Measurements from ENCODE around the gene WIPF2.

WIPF2 gene

GRCh38 chr17:40253565-40253964 lies 34.5 kb downstream of the WIPF2 start:
- DNase-seq: no peak

DNA sequence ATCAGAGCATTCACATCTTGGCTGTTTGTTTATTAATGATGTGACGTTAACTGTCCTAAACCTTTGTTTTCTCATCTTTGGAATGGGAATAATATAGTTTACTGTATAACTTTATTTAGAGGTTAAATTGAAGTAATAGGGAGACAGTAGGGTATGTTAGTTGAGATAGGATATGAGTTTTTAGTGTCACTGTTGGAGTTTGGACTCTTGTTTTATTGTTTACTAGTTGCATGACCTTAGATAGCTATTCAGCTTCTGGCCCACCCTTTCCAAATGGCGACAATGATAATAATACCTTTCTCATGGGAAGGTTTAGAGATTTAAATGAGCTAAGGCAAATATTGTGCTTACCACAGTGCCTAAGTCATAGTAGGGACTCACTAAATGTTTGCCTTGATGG lies 40.4 kb downstream of the WIPF2 start:
- DNase-seq: no peak

DNA sequence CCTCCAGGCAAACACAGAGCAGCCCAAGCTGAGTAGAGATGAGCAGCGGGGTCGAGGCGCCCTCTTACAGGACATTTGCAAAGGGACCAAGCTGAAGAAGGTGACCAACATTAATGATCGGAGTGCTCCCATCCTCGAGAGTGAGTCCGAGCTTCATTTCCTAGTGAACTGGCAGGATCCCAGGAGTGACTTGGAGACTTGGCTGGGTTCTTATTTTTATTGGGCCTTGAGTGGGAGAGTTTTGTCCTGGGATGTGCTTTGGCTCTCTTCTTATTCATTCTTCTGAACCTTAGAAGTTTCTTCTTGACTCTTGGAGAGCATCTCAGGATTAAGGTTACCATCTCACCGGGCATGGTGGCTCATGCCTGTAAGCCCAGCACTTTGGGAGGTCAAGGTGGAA lies 41.4 kb downstream of the WIPF2 start:
- DNase-seq: no peak

- DNase-seq: no peak
Measured at GRCh38 chr17:40264458-40265185, 45.5 kb downstream of the WIPF2 start.

DNA sequence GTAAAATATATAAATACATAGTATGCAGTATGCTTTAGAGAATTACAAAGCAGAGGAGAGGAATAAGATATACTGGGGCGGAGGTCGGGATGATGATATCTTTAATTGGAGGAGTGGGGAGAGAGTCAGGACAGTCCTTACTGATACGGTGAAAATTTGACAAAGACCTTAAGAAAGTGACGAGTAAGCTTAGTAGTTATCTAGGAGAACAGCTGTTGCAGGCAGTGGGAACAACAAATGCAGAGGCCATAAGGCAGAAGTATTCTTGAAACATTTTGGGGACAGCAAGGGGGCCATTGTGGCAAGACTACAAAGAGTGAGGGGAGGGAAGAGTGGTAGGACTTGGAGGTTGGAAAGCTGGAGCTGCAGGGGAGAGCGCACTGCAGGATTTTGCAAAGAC lies 46.2 kb downstream of the WIPF2 start:
- no peak for DNase-seq

GRCh38 chr17:40266882-40267281 lies 47.8 kb downstream of the WIPF2 start:
- DNase-seq: no peak

DNA sequence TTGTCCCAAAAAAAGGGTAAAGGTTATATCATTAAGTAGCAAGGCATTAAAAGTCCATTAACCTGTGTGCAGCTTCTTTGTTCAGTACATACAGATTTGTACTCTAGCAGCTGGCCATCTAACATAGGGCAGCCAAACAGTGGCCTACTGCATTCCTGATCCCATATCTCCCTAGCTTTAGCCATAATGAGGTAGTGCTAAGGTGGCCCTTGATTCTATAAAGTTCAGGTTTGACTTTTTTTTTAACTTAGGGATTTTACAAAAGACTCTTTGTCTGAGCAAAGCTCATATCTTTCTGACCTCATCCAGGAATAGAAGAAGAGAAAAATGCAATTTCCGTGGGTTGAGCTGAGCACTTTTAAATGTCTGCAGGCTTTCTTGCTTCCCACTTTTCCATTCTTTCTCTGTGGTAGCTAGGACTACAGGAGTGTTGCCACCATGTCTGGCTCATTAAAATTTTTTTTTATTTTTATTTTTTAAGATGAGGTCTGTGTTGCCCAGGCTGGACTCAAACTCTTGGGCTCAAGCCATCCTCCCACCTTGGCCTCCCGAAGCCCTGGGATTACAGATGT lies 49.1 kb downstream of the WIPF2 start:
- DNase-seq: no peak

DNA sequence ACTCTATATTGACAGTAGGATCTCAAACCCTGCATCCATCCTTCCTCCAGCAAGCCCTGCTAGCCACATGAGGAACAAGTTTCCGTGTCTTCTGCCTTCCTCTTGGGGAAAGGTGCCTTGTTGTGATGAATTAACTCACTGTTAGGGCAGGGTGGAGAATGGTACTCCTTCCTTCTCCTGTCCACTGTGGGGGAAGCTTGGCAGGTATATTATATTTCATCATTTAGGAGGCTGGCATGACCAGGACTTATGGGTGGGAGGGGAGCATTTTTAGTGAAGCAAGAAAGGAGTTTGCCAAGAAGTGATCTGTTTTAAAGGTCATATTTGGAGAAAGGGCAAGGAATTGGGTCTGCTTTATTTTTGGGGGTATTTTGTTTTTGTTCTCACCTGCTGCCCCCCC lies 59.3 kb downstream of the WIPF2 start:
- DNase-seq: no peak

DNA sequence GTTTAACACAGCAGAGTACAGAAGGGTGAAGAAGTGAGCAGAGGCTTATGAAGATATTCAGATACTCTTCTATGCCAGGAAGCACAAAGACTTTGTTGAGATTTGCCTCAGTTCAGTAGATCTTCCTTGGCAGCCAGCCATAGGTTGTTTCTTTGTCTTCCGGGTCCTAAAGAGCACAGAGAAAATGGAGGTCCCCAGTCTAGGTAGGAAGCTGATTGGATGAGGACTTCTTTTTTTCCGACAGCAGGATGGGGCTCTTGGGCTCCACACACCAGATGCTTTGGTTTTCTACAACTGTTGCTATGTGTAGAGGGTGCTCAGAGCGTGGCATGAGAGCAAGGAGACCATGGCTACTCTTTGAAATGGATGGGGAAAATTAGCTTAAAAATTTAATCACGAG lies 60.3 kb downstream of the WIPF2 start:
- DNase-seq: no peak

GRCh38 chr17:40281663-40282062 lies 62.6 kb downstream of the WIPF2 start:
- no peak for DNase-seq

GRCh38 chr17:40283662-40284061 lies 64.6 kb downstream of the WIPF2 start:
- DNase-seq: no peak

GRCh38 chr17:40284085-40284713 lies 65.1 kb downstream of the WIPF2 start:
- no peak for DNase-seq

DNA sequence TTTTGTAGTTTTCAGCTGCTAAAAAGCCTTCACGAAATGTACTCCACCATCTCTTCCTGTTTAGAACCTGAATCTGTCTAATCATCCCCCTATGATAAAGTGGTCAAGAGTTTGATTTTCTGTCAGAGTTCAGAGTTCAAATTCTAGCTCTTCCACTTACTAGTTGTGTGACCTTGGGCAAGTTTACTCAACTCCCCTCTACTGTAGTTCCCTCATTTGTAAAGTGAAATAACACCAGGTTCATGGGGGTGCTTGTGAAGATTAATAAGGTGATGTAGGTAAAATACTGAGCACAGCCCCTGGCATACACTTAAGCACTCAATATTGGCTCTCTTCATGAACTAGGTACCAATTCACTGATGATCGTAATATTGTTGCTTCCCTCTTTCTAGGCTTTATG lies 67.4 kb downstream of the WIPF2 start:
- no peak for DNase-seq

GRCh38 chr17:40287159-40287493 lies 68.0 kb downstream of the WIPF2 start:
- no peak for DNase-seq

DNA sequence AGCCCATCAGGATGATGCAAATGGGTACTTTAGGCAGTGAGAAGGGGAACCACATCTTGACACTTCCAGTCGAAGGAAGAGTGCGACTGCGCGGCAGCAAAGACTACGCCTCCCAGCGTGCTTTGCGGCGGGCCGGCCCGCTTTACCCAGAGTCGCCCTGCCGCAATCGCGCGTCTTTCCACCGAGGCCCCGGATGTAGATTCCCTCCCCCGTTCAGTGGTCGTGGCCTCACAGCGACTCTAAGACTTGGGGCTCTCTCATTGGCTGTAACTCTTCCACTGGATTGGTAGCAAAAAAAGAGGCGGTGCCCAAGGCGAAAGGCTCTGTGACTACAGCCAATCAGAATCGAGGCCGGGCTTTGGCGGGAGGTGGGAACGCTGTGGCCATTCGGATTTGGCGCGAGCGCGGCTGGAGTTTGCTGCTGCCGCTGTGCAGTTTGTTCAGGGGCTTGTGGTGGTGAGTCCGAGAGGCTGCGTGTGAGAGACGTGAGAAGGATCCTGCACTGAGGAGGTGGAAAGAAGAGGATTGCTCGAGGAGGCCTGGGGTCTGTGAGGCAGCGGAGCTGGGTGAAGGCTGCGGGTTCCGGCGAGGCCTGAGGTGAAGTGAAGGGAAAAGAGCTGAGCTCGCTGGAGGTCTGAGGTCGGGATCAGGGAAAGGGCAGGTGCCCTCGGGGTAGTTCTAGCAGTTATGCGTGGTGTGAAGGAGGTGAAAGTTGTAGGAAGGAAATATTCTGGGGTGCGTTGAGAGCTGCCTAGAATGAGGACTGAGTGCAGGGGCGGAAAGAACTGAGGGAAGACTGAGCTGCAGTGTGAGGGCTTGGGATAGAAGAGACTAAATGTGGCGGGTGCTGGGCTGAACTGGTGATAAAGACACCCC lies 68.6 kb downstream of the WIPF2 start, which contains the start of gene CDC6:
CDC6 (plus strand) TSS at position 386 of the 876 bp plus-strand sequence. CDS start 1,542 bp downstream, outside the sequence.
- DNase-seq: peak; percentile 97

DNA sequence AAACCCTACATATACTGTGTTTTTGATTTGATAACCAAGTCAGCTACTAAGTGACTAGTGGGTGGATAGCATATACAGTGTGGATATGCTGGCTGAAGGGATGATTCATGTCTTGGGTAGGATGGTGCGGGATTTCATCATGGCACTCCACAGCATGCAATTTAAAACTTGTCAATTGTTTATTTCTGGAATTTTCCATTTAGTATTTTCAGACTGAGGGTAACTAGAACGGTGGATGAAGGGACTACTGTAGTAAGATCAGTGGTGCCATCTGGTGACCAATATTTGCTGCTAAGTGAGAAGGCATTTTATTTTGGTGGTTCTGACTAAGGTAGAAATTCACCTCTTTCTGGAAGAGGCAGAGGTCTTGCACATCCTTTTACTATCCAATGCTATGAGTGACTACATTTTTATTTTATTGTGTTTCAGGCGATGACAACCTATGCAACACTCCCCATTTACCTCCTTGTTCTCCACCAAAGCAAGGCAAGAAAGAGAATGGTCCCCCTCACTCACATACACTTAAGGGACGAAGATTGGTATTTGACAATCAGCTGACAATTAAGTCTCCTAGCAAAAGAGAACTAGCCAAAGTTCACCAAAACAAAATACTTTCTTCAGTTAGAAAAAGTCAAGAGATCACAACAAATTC lies 71.7 kb downstream of the WIPF2 start:
- no peak for DNase-seq

DNA sequence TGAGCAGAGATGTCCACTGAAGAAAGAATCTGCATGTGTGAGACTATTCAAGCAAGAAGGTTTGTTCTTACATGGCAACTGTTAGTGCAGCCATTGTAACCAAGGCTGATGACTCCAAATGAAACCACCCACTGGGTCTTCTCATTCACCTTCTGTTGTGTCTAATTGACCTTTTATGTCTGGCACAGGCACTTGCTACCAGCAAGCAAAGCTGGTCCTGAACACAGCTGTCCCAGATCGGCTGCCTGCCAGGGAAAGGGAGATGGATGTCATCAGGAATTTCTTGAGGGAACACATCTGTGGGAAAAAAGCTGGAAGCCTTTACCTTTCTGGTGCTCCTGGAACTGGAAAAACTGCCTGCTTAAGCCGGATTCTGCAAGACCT lies 72.2 kb downstream of the WIPF2 start:
- no peak for DNase-seq

GRCh38 chr17:40293363-40293762 lies 74.3 kb downstream of the WIPF2 start:
- DNase-seq: no peak

- no peak for DNase-seq
Measured at GRCh38 chr17:40295488-40296436, 76.7 kb downstream of the WIPF2 start.

DNA sequence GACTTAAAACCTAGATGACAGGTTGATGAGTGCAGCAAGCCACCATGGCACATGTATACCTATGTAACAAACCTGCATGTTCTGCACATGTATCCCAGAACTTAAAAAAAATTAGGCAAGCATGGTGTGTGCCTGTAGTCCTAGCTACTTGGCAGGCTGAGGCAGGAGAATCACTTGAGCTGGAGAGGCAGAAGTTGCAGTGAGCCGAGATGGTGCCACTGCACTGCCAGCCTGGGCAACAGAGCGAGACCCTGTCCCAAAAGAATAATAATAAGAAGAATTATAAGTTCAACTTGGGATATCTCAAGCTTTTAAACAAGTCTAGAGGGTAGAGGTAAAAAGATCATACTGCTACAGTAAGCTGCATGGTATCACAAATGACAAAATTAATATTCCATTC lies 78.4 kb downstream of the WIPF2 start:
- no peak for DNase-seq

GRCh38 chr17:40298726-40299125 lies 79.6 kb downstream of the WIPF2 start:
- no peak for DNase-seq
